HEK293 (cell line): Measurements from ENCODE around the gene OPA3.
A peak's percentile ranks its signal among the peaks of the same experiment; 100 is the strongest.

Experiments
- EGR2 ChIP-seq: fragments of 450-650 bp; formaldehyde crosslinking; IDR thresholded peaks from 2 replicates; pipeline ENCODE4 v1.5.1; 2016; ENCODE audit warnings: low read depth, missing biosample characterization, missing genetic modification characterization
- HOXA7 ChIP-seq: sonication (generic); formaldehyde crosslinking; IDR thresholded peaks from 2 replicates; pipeline ENCODE4 v1.8.1; 2022; ENCODE audit warnings: missing genetic modification reagents, borderline replicate concordance
- KLF1 ChIP-seq: fragments of 450-650 bp; formaldehyde crosslinking; IDR thresholded peaks from 2 replicates; pipeline ENCODE4 v1.5.1; 2016; ENCODE audit warnings: missing biosample characterization, missing genetic modification characterization
- OVOL3 ChIP-seq: fragments of 450-650 bp; formaldehyde crosslinking; IDR thresholded peaks from 2 replicates; pipeline ENCODE4 v1.5.1; 2016; ENCODE audit warnings: missing biosample characterization, missing genetic modification characterization
- RBAK ChIP-seq: fragments of 450-650 bp; formaldehyde crosslinking; IDR thresholded peaks from 2 replicates; pipeline ENCODE4 v1.5.1; 2016; ENCODE audit warnings: missing biosample characterization, missing genetic modification characterization
- SP7 ChIP-seq: fragments of 450-650 bp; formaldehyde crosslinking; IDR thresholded peaks from 2 replicates; pipeline ENCODE4 v1.5.1; 2016; ENCODE audit warnings: missing biosample characterization, missing genetic modification characterization
- TRIM28 ChIP-seq: IDR thresholded peaks from 2 replicates; pipeline ENCODE4 v1.6.1; 2011; ENCODE audit warnings: low read length, control low read depth, borderline replicate concordance
- ZFP41 ChIP-seq: fragments of 450-650 bp; formaldehyde crosslinking; IDR thresholded peaks from 2 replicates; pipeline ENCODE4 v1.5.1; 2016; ENCODE audit warnings: missing biosample characterization, missing genetic modification characterization, borderline replicate concordance
- ZNF169 ChIP-seq: fragments of 450-650 bp; formaldehyde crosslinking; IDR thresholded peaks from 2 replicates; pipeline ENCODE4 v1.5.1; 2016; ENCODE audit warnings: missing biosample characterization, missing genetic modification characterization
- ZNF184 ChIP-seq: fragments of 450-650 bp; IDR thresholded peaks from 2 replicates; pipeline ENCODE4 v1.5.1; 2018; ENCODE audit warnings: missing biosample characterization, mild to moderate bottlenecking, missing genetic modification characterization
- ZNF19 ChIP-seq: fragments of 450-650 bp; formaldehyde crosslinking; IDR thresholded peaks from 2 replicates; pipeline ENCODE4; 2016; ENCODE audit warnings: missing biosample characterization, missing genetic modification characterization, low read depth
- ZNF202 ChIP-seq: fragments of 450-650 bp; formaldehyde crosslinking; IDR thresholded peaks from 2 replicates; pipeline ENCODE4 v1.5.1; 2016; ENCODE audit warnings: missing biosample characterization, missing genetic modification characterization, borderline replicate concordance
- ZNF23 ChIP-seq: fragments of 450-650 bp; formaldehyde crosslinking; IDR thresholded peaks from 2 replicates; pipeline ENCODE4 v1.5.1; 2016; ENCODE audit warnings: missing biosample characterization, missing genetic modification characterization, borderline replicate concordance
- ZNF324 ChIP-seq: fragments of 450-650 bp; formaldehyde crosslinking; IDR thresholded peaks from 2 replicates; pipeline ENCODE4 v1.5.1; 2016; ENCODE audit warnings: missing biosample characterization, missing genetic modification characterization
- ZNF510 ChIP-seq: fragments of 450-650 bp; formaldehyde crosslinking; IDR thresholded peaks from 2 replicates; pipeline ENCODE4 v1.5.1; 2018; ENCODE audit warnings: mild to moderate bottlenecking, missing genetic modification characterization, missing biosample characterization; ENCODE audit not compliant: insufficient replicate concordance
- ZNF560 ChIP-seq: fragments of 450-650 bp; formaldehyde crosslinking; IDR thresholded peaks from 2 replicates; pipeline ENCODE4 v1.5.1; 2017; ENCODE audit warnings: missing biosample characterization, missing genetic modification characterization, borderline replicate concordance
- ZNF610 ChIP-seq: fragments of 450-650 bp; formaldehyde crosslinking; IDR thresholded peaks from 2 replicates; pipeline ENCODE4 v1.5.1; 2016; ENCODE audit warnings: missing biosample characterization, missing genetic modification characterization, borderline replicate concordance
- ZNF626 ChIP-seq: fragments of 450-650 bp; sonication (Bioruptor Pico); formaldehyde crosslinking; IDR thresholded peaks from 2 replicates; pipeline ENCODE4 v1.5.1; 2018; ENCODE audit warnings: missing biosample characterization, missing genetic modification characterization, inconsistent platforms
- ZNF654 ChIP-seq: fragments of 450-650 bp; formaldehyde crosslinking; IDR thresholded peaks from 2 replicates; pipeline ENCODE4 v1.5.1; 2016; ENCODE audit warnings: low read depth, missing biosample characterization, missing genetic modification characterization
- ZNF658 ChIP-seq: fragments of 450-650 bp; formaldehyde crosslinking; IDR thresholded peaks from 2 replicates; pipeline ENCODE4; 2016; ENCODE audit warnings: missing biosample characterization, missing genetic modification characterization
- ZNF776 ChIP-seq: fragments of 450-650 bp; formaldehyde crosslinking; IDR thresholded peaks from 2 replicates; pipeline ENCODE4 v1.5.0; 2017; ENCODE audit warnings: missing biosample characterization, missing genetic modification characterization, borderline replicate concordance
- ZNF843 ChIP-seq: fragments of 450-650 bp; formaldehyde crosslinking; IDR thresholded peaks from 2 replicates; pipeline ENCODE4 v1.5.1; 2016; ENCODE audit warnings: missing biosample characterization, missing genetic modification characterization
- ZSCAN16 ChIP-seq: fragments of 450-650 bp; formaldehyde crosslinking; IDR thresholded peaks from 2 replicates; pipeline ENCODE4 v1.5.1; 2016; ENCODE audit warnings: missing biosample characterization, missing genetic modification characterization
- ZXDB ChIP-seq: fragments of 450-650 bp; formaldehyde crosslinking; IDR thresholded peaks from 2 replicates; pipeline ENCODE4 v1.5.1; 2016; ENCODE audit warnings: missing biosample characterization, missing genetic modification characterization
- TF ChIP-seq, protein P1 (sequence below): fragments of 450-650 bp; formaldehyde crosslinking; IDR thresholded peaks from 2 replicates; pipeline ENCODE4 v1.5.1; 2016; ENCODE audit warnings: missing biosample characterization, missing genetic modification characterization
- TF ChIP-seq, protein P2 (sequence below): fragments of 450-650 bp; formaldehyde crosslinking; IDR thresholded peaks from 2 replicates; pipeline ENCODE4 v1.5.1; 2016; ENCODE audit warnings: missing biosample characterization, missing genetic modification characterization
- TF ChIP-seq, protein P3 (sequence below): fragments of 450-650 bp; formaldehyde crosslinking; IDR thresholded peaks from 2 replicates; pipeline ENCODE4 v1.5.1; 2016; ENCODE audit warnings: missing biosample characterization, missing genetic modification characterization
- TF ChIP-seq, protein P4 (sequence below): fragments of 450-650 bp; formaldehyde crosslinking; IDR thresholded peaks from 2 replicates; pipeline ENCODE4 v1.5.1; 2017; ENCODE audit warnings: missing biosample characterization, missing genetic modification characterization
- TF ChIP-seq, protein P5 (sequence below): fragments of 450-650 bp; formaldehyde crosslinking; IDR thresholded peaks from 2 replicates; pipeline ENCODE4 v1.5.1; 2016; ENCODE audit warnings: missing biosample characterization, missing genetic modification characterization
- TF ChIP-seq, protein P6 (sequence below): fragments of 450-650 bp; formaldehyde crosslinking; IDR thresholded peaks from 2 replicates; pipeline ENCODE4 v1.5.1; 2016; ENCODE audit warnings: missing biosample characterization, missing genetic modification characterization

Gene OPA3

DNA sequence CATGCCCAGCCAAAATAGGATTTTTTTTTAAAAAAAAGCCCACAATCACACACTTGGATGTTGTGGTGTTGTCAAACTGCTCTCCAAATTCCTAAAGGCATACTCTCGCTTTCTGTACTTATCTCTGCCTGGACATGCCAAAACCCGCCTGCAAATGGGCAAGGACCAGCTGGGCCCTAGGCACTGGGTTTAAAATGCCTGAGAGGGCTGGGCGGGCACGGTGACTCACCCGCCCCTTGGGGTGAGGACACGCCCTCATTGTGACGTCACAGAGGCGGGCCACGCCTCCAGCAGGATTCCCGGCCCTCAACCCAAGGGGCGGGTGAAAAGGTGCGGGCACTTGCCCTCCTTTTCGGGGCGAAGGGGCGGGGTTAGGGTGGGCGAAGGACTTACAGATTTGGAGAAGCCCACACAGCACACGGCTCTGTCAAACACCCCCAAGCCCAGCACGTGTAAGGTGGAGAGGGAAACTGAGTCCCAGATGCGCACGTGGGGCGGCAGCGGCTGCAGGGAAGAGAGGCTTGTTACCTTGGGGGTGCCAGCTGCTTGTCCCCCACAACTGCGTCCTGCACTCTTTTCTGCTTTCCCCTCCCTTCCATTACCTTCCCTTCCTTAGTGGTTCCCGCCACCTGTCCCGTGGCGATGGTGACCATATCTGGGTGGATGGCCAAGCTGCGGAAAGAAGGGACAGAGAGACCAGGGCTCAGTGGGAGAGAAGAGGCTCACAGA is 48.0 kb upstream of the OPA3 start (continued):
- TF ChIP-seq, protein P1, sequence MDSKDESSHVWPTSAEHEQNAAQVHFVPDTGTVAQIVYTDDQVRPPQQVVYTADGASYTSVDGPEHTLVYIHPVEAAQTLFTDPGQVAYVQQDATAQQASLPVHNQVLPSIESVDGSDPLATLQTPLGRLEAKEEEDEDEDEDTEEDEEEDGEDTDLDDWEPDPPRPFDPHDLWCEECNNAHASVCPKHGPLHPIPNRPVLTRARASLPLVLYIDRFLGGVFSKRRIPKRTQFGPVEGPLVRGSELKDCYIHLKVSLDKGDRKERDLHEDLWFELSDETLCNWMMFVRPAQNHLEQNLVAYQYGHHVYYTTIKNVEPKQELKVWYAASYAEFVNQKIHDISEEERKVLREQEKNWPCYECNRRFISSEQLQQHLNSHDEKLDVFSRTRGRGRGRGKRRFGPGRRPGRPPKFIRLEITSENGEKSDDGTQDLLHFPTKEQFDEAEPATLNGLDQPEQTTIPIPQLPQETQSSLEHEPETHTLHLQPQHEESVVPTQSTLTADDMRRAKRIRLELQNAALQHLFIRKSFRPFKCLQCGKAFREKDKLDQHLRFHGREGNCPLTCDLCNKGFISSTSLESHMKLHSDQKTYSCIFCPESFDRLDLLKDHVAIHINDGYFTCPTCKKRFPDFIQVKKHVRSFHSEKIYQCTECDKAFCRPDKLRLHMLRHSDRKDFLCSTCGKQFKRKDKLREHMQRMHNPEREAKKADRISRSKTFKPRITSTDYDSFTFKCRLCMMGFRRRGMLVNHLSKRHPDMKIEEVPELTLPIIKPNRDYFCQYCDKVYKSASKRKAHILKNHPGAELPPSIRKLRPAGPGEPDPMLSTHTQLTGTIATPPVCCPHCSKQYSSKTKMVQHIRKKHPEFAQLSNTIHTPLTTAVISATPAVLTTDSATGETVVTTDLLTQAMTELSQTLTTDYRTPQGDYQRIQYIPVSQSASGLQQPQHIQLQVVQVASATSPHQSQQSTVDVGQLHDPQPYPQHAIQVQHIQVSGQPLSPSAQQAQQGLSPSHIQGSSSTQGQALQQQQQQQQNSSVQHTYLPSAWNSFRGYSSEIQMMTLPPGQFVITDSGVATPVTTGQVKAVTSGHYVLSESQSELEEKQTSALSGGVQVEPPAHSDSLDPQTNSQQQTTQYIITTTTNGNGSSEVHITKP = peak; percentile 47; the same call in 1 of the 2 replicates
- TF ChIP-seq, protein P2, sequence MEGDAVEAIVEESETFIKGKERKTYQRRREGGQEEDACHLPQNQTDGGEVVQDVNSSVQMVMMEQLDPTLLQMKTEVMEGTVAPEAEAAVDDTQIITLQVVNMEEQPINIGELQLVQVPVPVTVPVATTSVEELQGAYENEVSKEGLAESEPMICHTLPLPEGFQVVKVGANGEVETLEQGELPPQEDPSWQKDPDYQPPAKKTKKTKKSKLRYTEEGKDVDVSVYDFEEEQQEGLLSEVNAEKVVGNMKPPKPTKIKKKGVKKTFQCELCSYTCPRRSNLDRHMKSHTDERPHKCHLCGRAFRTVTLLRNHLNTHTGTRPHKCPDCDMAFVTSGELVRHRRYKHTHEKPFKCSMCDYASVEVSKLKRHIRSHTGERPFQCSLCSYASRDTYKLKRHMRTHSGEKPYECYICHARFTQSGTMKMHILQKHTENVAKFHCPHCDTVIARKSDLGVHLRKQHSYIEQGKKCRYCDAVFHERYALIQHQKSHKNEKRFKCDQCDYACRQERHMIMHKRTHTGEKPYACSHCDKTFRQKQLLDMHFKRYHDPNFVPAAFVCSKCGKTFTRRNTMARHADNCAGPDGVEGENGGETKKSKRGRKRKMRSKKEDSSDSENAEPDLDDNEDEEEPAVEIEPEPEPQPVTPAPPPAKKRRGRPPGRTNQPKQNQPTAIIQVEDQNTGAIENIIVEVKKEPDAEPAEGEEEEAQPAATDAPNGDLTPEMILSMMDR (tag by site-specific recombination) = no peak
- no peak for TF ChIP-seq ZNF202 (tag by site-specific recombination)
- TF ChIP-seq ZNF510 (tag by site-specific recombination) = no peak
- TF ChIP-seq ZNF658 (tag by site-specific recombination) = no peak
- TF ChIP-seq, protein P3, sequence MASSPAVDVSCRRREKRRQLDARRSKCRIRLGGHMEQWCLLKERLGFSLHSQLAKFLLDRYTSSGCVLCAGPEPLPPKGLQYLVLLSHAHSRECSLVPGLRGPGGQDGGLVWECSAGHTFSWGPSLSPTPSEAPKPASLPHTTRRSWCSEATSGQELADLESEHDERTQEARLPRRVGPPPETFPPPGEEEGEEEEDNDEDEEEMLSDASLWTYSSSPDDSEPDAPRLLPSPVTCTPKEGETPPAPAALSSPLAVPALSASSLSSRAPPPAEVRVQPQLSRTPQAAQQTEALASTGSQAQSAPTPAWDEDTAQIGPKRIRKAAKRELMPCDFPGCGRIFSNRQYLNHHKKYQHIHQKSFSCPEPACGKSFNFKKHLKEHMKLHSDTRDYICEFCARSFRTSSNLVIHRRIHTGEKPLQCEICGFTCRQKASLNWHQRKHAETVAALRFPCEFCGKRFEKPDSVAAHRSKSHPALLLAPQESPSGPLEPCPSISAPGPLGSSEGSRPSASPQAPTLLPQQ = peak; percentile 97
- TF ChIP-seq ZNF560 (tag by site-specific recombination) = no peak
- TF ChIP-seq RBAK = no peak
- no peak for TF ChIP-seq ZNF626 (tag by site-specific recombination)
- TF ChIP-seq, protein P4, sequence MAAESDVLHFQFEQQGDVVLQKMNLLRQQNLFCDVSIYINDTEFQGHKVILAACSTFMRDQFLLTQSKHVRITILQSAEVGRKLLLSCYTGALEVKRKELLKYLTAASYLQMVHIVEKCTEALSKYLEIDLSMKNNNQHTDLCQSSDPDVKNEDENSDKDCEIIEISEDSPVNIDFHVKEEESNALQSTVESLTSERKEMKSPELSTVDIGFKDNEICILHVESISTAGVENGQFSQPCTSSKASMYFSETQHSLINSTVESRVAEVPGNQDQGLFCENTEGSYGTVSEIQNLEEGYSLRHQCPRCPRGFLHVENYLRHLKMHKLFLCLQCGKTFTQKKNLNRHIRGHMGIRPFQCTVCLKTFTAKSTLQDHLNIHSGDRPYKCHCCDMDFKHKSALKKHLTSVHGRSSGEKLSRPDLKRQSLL (tag by site-specific recombination) = no peak
- no peak for TF ChIP-seq ZNF169 (tag by site-specific recombination)
- TF ChIP-seq TRIM28 = no peak
- TF ChIP-seq HOXA7 (CRISPR knock-in tag) = no peak
- no peak for TF ChIP-seq ZSCAN16 (tag by site-specific recombination)
- no peak for TF ChIP-seq ZNF843
- TF ChIP-seq, protein P5, sequence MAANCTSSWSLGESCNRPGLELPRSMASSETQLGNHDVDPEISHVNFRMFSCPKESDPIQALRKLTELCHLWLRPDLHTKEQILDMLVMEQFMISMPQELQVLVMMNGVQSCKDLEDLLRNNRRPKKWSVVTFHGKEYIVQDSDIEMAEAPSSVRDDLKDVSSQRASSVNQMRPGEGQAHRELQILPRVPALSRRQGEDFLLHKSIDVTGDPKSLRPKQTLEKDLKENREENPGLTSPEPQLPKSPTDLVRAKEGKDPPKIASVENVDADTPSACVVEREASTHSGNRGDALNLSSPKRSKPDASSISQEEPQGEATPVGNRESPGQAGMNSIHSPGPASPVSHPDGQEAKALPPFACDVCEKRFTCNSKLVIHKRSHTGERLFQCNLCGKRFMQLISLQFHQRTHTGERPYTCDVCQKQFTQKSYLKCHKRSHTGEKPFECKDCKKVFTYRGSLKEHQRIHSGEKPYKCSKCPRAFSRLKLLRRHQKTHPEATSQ (tag by site-specific recombination) = no peak
- no peak for TF ChIP-seq ZNF776 (tag by site-specific recombination)
- TF ChIP-seq ZNF654 (tag by site-specific recombination) = no peak
- no peak for TF ChIP-seq ZNF23 (tag by site-specific recombination)
- TF ChIP-seq ZNF19 = no peak
- peak; percentile 94 for TF ChIP-seq KLF1
- peak; percentile 66 for TF ChIP-seq SP7 (tag by site-specific recombination)
- TF ChIP-seq ZXDB = peak; percentile 67
- no peak for TF ChIP-seq ZNF324 (tag by site-specific recombination)
- TF ChIP-seq EGR2 (tag by site-specific recombination) = no peak
- no peak for TF ChIP-seq ZFP41 (tag by site-specific recombination)
- no peak for TF ChIP-seq OVOL3 (tag by site-specific recombination)
- TF ChIP-seq, protein P6, sequence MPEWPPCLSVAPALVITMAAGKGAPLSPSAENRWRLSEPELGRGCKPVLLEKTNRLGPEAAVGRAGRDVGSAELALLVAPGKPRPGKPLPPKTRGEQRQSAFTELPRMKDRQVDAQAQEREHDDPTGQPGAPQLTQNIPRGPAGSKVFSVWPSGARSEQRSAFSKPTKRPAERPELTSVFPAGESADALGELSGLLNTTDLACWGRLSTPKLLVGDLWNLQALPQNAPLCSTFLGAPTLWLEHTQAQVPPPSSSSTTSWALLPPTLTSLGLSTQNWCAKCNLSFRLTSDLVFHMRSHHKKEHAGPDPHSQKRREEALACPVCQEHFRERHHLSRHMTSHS (tag by site-specific recombination) = no peak
- TF ChIP-seq ZNF610 (tag by site-specific recombination) = no peak
- TF ChIP-seq ZNF184 = no peak
